HG02973 (cell line): ENCODE results near the gene OGFOD1.
"Not testable (repeated sequence)": the region's sequence is repeated elsewhere in the genome, so short reads cannot be mapped to it uniquely, and the experiment has no call there.

ENCODE experiments used
- ATAC-seq: cut with Tn5 transposase; IDR thresholded peaks from one replicate; pipeline ENCODE4 v1.9.1; 2021; ENCODE audit warnings: moderate library complexity; ENCODE audit not compliant: unreplicated experiment

Gene OGFOD1

GRCh38 chr16:56479469-56479868, 28.1 kb downstream of the OGFOD1 start:
- ATAC-seq: no peak

- no peak for ATAC-seq
These were observed 29.6 kb downstream of the OGFOD1 start for GRCh38 chr16:56480776-56481467.

DNA sequence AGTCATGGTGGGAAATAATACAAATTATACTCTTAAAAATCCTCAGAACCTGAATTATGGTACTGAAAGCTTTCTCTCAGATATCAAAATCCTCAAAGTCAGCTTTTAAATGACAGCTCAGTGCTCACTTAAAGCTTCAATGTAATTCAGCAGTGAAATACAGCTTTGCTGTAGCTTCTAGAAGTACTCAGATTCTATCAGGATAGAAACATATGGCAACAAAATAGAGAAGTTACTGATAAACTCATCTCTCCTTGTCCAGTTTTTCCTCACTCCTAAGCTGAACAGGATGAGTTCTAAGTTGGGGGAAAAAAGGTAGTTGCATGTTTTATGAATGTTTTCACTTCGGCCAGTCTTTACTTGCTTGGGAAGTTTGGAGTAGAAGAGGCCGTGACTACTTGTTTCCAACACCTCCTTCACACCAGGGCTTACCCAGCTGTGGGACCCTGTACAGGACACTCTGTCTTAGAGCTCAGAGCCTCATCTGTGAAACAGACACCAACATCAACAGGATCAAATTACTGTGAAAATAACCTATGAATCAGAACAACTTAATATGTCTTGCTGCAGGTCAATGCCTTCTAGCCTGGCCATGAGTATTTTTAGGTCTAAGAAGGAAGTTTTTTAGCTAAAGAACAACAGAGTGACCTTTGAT, 30.2 kb downstream of the OGFOD1 start:
- no peak for ATAC-seq

DNA sequence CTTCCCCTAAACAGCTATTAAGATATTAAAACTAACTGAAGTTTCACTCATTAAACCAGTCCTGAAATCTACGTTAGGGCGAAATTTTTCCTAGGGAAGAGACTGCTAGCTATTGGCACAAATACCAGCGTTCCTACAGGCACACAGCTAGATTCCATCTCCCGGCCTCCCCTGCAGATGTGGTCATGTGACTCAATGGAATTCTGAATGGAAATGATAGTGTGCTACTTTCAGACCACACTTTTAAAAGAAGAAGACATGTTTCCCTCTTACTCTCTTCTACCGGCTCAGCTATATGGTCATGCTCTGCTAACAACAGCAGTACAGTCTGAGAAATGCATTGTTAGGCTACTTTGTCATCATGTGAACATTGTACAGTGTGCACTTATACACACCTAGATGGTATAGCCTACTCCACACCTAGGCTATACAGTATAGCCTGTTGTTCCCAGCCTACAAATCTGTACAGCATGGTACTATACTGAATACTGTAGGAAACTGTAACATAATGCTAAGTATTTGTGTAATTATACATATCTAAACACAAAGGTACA, 31.4 kb downstream of the OGFOD1 start:
- no peak for ATAC-seq

GRCh38 chr16:56483394-56483793, 32.0 kb downstream of the OGFOD1 start:
- no peak for ATAC-seq

- ATAC-seq: no peak
These were observed 36.7 kb downstream of the OGFOD1 start for GRCh38 chr16:56488035-56488434.

- not testable (repeated sequence) for ATAC-seq
These were observed 37.5 kb downstream of the OGFOD1 start for GRCh38 chr16:56488868-56489267.

DNA sequence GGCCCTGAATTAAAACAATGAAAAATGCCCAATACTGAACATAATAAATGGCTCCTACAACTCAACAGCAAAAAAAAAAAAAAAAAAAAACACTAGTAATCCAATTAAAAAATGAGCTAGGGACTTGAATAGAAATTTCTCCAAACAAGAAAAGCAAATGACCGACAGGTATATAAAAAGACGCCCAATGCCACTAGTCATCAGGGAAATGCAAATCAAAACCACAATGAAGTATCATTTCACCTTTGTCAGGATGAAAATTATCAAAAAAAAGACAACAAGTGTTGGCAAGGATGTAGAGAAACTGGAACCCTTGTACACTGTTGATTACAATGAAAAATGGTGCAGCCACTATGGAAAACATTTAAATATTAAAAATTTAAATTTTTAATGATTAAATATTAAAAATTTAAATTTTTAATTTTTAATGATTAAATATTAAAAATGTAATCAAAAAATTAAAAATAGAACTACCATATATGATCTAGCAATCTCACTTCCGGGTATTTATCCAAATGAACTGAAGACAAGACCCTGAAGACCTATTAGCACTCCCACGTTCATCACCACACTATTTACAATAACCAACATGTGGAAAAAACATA, 40.4 kb downstream of the OGFOD1 start:
- ATAC-seq: no peak

DNA sequence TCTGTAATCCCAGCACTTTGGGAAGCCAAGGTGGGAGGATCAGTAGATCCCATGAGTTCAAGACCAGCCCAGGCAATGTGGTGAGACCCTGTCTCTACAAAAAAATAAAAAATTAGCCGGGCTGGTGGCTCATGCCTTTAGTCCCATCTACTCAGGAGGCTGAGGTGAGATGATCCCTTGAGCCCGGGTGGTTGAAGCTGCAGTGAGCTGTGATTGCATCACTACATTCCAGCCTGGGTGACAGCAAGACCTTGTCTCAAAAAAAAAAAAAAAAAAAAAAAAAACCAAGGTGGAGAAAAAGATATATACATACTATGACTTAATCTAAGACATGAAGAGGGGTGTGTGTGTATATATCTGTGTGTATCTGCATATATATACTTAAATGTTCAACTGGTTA, 41.8 kb downstream of the OGFOD1 start:
- no peak for ATAC-seq

DNA sequence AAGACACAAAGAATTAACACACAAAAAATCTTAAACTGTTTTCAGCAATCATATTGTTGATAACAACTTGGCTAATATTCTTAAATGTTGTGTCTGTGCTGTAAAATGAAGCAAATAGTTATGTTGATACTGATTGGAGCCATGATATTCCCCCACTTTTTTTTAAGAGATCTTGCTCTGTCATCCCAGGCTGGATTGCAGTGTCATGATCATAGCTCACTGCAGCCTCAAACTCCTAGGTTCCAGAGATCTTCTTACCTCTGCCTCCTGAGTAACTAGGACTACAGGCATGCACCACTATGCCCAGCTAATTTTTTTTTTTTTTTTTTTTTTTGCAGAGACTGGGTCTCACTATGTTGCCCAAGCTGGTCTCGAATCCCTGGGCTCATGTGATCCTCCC, 42.5 kb downstream of the OGFOD1 start:
- no peak for ATAC-seq

GRCh38 chr16:56505181-56505580, 53.8 kb downstream of the OGFOD1 start:
- ATAC-seq: no peak

DNA sequence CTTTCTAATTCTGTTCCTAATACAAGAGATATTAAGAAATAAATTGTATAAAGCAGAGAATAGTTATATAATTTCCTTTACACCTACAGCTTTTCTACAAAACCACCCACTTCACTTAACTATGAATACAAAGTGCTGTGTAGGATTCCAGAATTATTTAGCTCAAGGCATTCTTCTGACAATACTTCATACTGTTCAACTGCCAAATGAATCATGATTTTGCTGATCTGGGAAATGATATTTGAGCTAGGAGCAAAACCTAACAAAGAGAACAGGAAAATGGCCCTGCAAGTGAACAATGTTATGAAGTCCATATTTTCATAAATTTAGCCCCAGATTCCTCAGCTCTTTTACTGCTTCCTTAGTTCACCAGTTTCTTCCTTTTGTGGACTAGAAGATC, 55.6 kb downstream of the OGFOD1 start:
- no peak for ATAC-seq

- ATAC-seq: no peak
These were observed 59.2 kb downstream of the OGFOD1 start for GRCh38 chr16:56510544-56510943.

GRCh38 chr16:56512025-56512424, 60.7 kb downstream of the OGFOD1 start:
- no peak for ATAC-seq

- no peak for ATAC-seq
These were observed 61.7 kb downstream of the OGFOD1 start for GRCh38 chr16:56513091-56513490.

GRCh38 chr16:56513972-56514371, 62.6 kb downstream of the OGFOD1 start:
- ATAC-seq: no peak

DNA sequence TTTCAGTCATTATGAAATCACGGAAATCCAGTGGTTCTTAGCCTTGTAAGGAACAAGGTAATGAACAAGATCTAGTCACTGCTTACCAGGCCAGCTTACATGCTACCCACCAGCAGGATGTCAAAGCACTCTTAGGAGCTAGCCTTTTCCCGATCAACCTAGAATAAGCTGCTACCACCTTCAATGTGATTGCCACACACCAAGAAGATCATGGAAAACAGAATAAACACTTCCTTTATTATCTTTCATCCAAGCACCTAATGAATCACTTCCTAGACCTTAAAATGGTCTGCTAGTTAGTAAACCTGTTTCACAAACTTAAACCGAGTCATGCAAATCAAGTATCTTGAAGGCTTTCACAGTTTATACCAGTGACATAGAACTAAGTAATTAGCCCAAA, 63.5 kb downstream of the OGFOD1 start:
- ATAC-seq: no peak

- ATAC-seq: no peak
These were observed 64.3 kb downstream of the OGFOD1 start for GRCh38 chr16:56515665-56516064.

DNA sequence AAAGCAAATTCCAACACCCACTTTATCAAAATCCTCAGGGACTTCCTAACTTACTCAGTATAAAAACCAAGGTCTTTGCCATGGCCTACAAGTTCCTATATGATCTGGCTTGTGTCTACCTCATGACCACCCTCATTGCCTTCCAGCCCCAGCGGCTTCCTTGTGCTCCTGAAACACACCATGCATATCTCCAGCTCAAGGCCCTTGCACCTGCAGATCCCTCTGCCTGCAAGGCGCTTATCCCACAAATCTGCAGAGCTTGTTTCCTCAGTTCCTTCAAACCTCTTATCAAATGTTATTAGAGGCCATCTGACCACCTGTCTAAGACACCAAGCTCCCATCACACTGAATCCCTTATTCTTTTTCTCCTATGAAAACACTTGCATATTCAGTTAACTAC, 65.9 kb downstream of the OGFOD1 start:
- no peak for ATAC-seq

DNA sequence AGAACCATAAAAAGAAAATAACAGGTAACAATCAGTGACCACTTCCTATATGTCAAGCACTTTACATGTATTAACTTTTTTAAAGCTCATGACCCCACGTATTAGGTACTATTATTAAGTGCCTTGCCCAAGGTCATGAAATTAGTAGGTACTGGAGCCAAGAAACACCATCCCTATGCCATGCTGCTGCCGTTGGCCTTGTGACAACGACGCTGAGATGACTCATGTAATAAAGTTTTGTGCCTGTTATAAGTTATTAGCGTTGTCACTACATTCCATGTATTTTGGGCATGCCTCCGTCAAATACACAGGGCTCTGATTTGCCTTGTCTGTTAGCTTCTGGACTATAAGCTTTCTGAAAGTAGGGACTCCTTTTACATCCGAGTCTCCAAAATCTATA, 67.1 kb downstream of the OGFOD1 start:
- no peak for ATAC-seq

GRCh38 chr16:56519459-56520250, 68.3 kb downstream of the OGFOD1 start, which contains the start of gene BBS2:
BBS2 (minus strand) TSS chr16:56520024; CDS start chr16:56519862, 162 bp downstream.
- ATAC-seq: peak; percentile 76
